Kidney (tissue), 14 donors: ENCODE results near the gene CLIP3. TPM values are rescaled to one million over a fixed set of nuclear protein-coding genes. Genes with fewer than 3 reads are reported as not detected.
A peak's percentile ranks its signal among the peaks of the same experiment; 100 is the strongest.

Experiments used
- DNase-seq, 5 donors: peaks; one replicate each; pipeline ENCODE4 v3.0.0-alpha.2; 2013 to 2020
- FAIRE-seq: peaks from 2 replicates; lab custom pipeline; 2012; peaks lifted over from hg19 to GRCh38; lab: Jason Lieb, UNC
- H3K27ac ChIP-seq, 2 donors: one replicate each; pipeline ENCODE4 v1.7.0; 2013; ENCODE audit warnings: low read depth in 2 of 2, low read length in 2 of 2, inconsistent platforms in 1 of 2
- H3K27me3 ChIP-seq: one replicate; pipeline ENCODE4 v1.7.1; 2013; ENCODE audit warnings: low read length, inconsistent platforms; ENCODE audit not compliant: control insufficient read depth, insufficient read depth
- H3K36me3 ChIP-seq, 3 donors: one replicate each; pipeline versions ENCODE4 v1.7.0 to v1.7.1; 2013; ENCODE audit warnings: low read length in 3 of 3, control low read depth in 1 of 3, inconsistent platforms in 1 of 3; ENCODE audit not compliant: insufficient read depth in 3 of 3, control insufficient read depth in 2 of 3
- H3K4me1 ChIP-seq, 3 donors: one replicate each; pipeline versions ENCODE4 v1.7.0 to v1.7.1; 2013; ENCODE audit warnings: low read length in 3 of 3, inconsistent platforms in 1 of 3, low read depth in 1 of 3; ENCODE audit not compliant: control insufficient read depth in 2 of 3, insufficient read depth in 2 of 3
- H3K4me3 ChIP-seq, 3 donors: one replicate each; pipeline versions ENCODE4 v1.7.0 to v1.8.1; 2013; ENCODE audit warnings: low read length in 3 of 3, control low read depth in 1 of 3, inconsistent platforms in 1 of 3
- H3K9ac ChIP-seq, 3 donors: one replicate each; pipeline versions ENCODE4 v1.7.0 to v1.7.1; 2013; ENCODE audit warnings: low read length in 3 of 3, control low read depth in 1 of 3, inconsistent platforms in 1 of 3
- H3K9me3 ChIP-seq, 3 donors: one replicate each; pipeline versions ENCODE4 v1.7.0 to v1.7.1; 2013; ENCODE audit warnings: low read length in 3 of 3, control low read depth in 1 of 3, inconsistent platforms in 1 of 3; ENCODE audit not compliant: control insufficient read depth in 2 of 3, insufficient read depth in 1 of 3
- CTCF ChIP-seq: IDR thresholded peaks from 3 replicates; pipeline ENCODE4 v1.5.1; 2012; ENCODE audit warnings: mild to moderate bottlenecking, moderate library complexity, borderline replicate concordance; ENCODE audit not compliant: insufficient read depth; ENCODE audit errors: extremely low read depth
- intact Hi-C: fragments of 100-400 bp; cut with DNase I; formaldehyde crosslinking; loops from one replicate; pipeline ENCODE4 v1.11.1; 2022
- polyA plus RNA-seq: library from polyadenylated mRNA; stranded (reverse); fragments of 350-450 nt; fragmentation: Illumina TruSeq; extraction: RNeasy Lipid Tissue Mini Kit (QIAGEN cat#74804); gene quantifications from one replicate; pipeline ENCODE4 v1.2.3, GENCODE V29; 2014; ENCODE audit warnings: low read depth, low replicate concordance; ENCODE audit not compliant: insufficient read depth
- total RNA-seq: library from RNA; stranded (reverse); fragmentation: NEBNext Ultra II Directional; extraction: Animal tissue kit (Norgen Biotek cat#: 25700); gene quantifications from one replicate; pipeline ENCODE4 v1.2.1, GENCODE V29; 2021
- donor health status: control.
- donor health status: control.
- donor health status: control.
- donor health status: control.
- donor health status: control.
- donor health status: DM: yes; HTN: yes; CAD: no.
- donor health status: Normal renal cell carcinoma (clear cell type).

CLIP3 gene
- total and polyA plus RNA-seq, 2 donors from 2014 or later: 10.3 to 12.3 TPM

- no peaks in the 10 kb centered on the region for H3K4me1 ChIP-seq
- H3K4me3 ChIP-seq: no peak overlapping the region
- no peaks in the 10 kb centered on the region for H3K27me3 ChIP-seq
- H3K27ac ChIP-seq: no peak overlapping the region
- no peaks in the 10 kb centered on the region for H3K36me3 ChIP-seq
- intact Hi-C loops: no loop called here
- DNase-seq (no peak), FAIRE-seq (no peak)
- H3K9ac ChIP-seq: no peak overlapping the region
- no peaks in the 10 kb centered on the region for H3K9me3 ChIP-seq
- TF ChIP-seq CTCF: no peak
These were observed 45.1 kb downstream of the CLIP3 start for GRCh38 chr19:35987571-35987896.

GRCh38 chr19:35986664-35987570, 45.8 kb downstream of the CLIP3 start:
- no peak overlapping the region for H3K9ac ChIP-seq
- no peaks in the 10 kb centered on the region for H3K9me3 ChIP-seq
- no peak for TF ChIP-seq CTCF
- no peak for FAIRE-seq
- no peak overlapping the region for H3K27ac ChIP-seq
- H3K36me3 ChIP-seq: no peaks in the 10 kb centered on the region
- DNase-seq: peak in 4 of 5 donors; percentile 24 to 58 (median 34)
- intact Hi-C loops: no loop called here
- no peaks in the 10 kb centered on the region for H3K4me1 ChIP-seq
- H3K4me3 ChIP-seq: no peak overlapping the region
- H3K27me3 ChIP-seq: no peaks in the 10 kb centered on the region

- no peak overlapping the region for H3K9ac ChIP-seq
- no peaks in the 10 kb centered on the region for H3K27me3 ChIP-seq
- no peak overlapping the region for H3K27ac ChIP-seq
- H3K4me3 ChIP-seq: no peak overlapping the region
- FAIRE-seq (no peak), DNase-seq (no peak)
- H3K4me1 ChIP-seq: no peaks in the 10 kb centered on the region
- TF ChIP-seq CTCF: no peak
- H3K36me3 ChIP-seq: no peaks in the 10 kb centered on the region
- H3K9me3 ChIP-seq: no peaks in the 10 kb centered on the region
- intact Hi-C loops: no loop called here
These were observed 46.6 kb downstream of the CLIP3 start for GRCh38 chr19:35986111-35986510.
